Measurements from ENCODE around the gene CHSY3. TPM values are rescaled to one million over a fixed set of nuclear protein-coding genes. Genes with fewer than 3 reads are reported as not detected.

The CHSY3 gene
- total and polyA plus RNA-seq, 4 donors = 0.40 to 7.7 (median 2.1) TPM

DNA sequence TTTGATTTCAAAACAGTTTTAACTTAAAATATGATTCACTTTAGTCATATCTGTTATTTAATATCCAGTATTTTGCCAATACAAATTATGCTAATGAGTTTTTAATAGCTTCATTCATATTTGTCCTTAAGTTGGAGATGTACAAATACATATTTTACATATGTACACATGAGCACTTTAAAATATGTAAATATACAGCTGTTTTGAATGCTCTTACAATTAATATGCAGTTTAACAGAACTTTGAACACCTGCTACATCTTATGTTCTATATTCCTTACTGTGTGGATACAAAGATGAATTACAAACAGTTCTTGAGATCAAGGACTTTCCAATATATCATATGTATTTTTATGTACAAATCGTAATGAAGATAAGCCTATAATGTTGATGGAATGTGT, 74.0 kb downstream of the CHSY3 start:
- Histone ChIP-seq H3K4me1 (ENCODE audit: control insufficient read depth in 4 of 4, insufficient read depth in 4 of 4, low read length in 3 of 4) (no peaks in the 10 kb centered on the region), H3K27ac (ENCODE audit: low read depth in 1 of 2, low read length in 2 of 2) (no peak overlapping the region), H3K9me3 (ENCODE audit: control insufficient read depth in 4 of 4, low read length in 3 of 4) (no peaks in the 10 kb centered on the region), H3K9ac (ENCODE audit: low read depth in 1 of 2, low read length in 2 of 2) (no peak overlapping the region), H3K36me3 (ENCODE audit: control insufficient read depth in 4 of 4, insufficient read depth in 3 of 4, low read depth in 1 of 4, low read length in 3 of 4) (no peaks in the 10 kb centered on the region), H3K27me3 (ENCODE audit: control insufficient read depth in 4 of 4, insufficient read depth in 4 of 4, low read length in 3 of 4) (no peaks in the 10 kb centered on the region), H3K4me3 (ENCODE audit: low read depth in 1 of 3, low read length in 3 of 3) (no peak overlapping the region)
- WGBS = 89% methylated on average over 1 of the region's 1 CpG
- TF ChIP-seq, protein P1, sequence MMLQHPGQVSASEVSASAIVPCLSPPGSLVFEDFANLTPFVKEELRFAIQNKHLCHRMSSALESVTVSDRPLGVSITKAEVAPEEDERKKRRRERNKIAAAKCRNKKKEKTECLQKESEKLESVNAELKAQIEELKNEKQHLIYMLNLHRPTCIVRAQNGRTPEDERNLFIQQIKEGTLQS (IDR thresholded peaks at IDR 0.05) = no peak
- no peak for TF ChIP-seq GABPA (IDR thresholded peaks at IDR 0.05 in 1 of 2, conservative IDR thresholded peaks at IDR 0.05 in 1 of 2)
- TF ChIP-seq, protein P2, sequence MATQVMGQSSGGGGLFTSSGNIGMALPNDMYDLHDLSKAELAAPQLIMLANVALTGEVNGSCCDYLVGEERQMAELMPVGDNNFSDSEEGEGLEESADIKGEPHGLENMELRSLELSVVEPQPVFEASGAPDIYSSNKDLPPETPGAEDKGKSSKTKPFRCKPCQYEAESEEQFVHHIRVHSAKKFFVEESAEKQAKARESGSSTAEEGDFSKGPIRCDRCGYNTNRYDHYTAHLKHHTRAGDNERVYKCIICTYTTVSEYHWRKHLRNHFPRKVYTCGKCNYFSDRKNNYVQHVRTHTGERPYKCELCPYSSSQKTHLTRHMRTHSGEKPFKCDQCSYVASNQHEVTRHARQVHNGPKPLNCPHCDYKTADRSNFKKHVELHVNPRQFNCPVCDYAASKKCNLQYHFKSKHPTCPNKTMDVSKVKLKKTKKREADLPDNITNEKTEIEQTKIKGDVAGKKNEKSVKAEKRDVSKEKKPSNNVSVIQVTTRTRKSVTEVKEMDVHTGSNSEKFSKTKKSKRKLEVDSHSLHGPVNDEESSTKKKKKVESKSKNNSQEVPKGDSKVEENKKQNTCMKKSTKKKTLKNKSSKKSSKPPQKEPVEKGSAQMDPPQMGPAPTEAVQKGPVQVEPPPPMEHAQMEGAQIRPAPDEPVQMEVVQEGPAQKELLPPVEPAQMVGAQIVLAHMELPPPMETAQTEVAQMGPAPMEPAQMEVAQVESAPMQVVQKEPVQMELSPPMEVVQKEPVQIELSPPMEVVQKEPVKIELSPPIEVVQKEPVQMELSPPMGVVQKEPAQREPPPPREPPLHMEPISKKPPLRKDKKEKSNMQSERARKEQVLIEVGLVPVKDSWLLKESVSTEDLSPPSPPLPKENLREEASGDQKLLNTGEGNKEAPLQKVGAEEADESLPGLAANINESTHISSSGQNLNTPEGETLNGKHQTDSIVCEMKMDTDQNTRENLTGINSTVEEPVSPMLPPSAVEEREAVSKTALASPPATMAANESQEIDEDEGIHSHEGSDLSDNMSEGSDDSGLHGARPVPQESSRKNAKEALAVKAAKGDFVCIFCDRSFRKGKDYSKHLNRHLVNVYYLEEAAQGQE (IDR thresholded peaks at IDR 0.05) = no peak
- DNase-seq (ENCODE audit: low spot score) = no peak

DNA sequence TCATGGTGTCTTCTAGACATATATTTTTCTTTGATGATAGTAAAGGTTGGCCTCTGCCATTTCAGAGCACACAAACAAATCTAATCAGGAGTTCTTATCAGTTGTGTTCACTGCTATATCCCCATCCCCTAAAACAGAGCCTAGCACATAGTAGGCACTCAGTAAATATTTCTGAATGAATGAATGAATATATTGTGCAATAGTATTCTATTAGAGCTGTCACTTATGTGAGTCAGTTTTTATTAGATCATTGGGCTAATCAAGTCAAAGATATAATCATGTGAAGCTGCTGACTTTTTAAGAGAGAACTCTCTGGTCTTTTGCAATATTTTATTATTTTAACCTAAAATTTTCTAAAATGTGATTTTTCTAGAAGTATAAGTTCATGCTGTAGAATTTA, 84.2 kb downstream of the CHSY3 start:
- no peak for DNase-seq (ENCODE audit: low spot score)
- Histone ChIP-seq H3K9me3 (ENCODE audit: control insufficient read depth in 4 of 4, low read length in 3 of 4) (peaks cover 0 to 6% (median 3%) of the 10 kb centered on the region in 4 donors), H3K9ac (ENCODE audit: low read depth in 1 of 2, low read length in 2 of 2) (no peak overlapping the region), H3K4me3 (ENCODE audit: low read depth in 1 of 3, low read length in 3 of 3) (no peak overlapping the region), H3K27me3 (ENCODE audit: control insufficient read depth in 4 of 4, insufficient read depth in 4 of 4, low read length in 3 of 4) (no peaks in the 10 kb centered on the region), H3K36me3 (ENCODE audit: control insufficient read depth in 4 of 4, insufficient read depth in 3 of 4, low read depth in 1 of 4, low read length in 3 of 4) (no peaks in the 10 kb centered on the region), H3K4me1 (ENCODE audit: control insufficient read depth in 4 of 4, insufficient read depth in 4 of 4, low read length in 3 of 4) (no peaks in the 10 kb centered on the region), H3K27ac (ENCODE audit: low read depth in 1 of 2, low read length in 2 of 2) (no peak overlapping the region)
- TF ChIP-seq, protein P1 (IDR thresholded peaks at IDR 0.05) = no peak
- TF ChIP-seq RXRA (IDR thresholded peaks at IDR 0.05) (no peak), EGR1 (IDR thresholded peaks at IDR 0.05; ENCODE audit: low read depth in 2 of 2) (no peak), GABPA (IDR thresholded peaks at IDR 0.05 in 1 of 2, conservative IDR thresholded peaks at IDR 0.05 in 1 of 2) (no peak), FOXA2 (IDR thresholded peaks at IDR 0.05) (no peak), RAD21 (IDR thresholded peaks at IDR 0.05) (no peak), FOXA1 (IDR thresholded peaks at IDR 0.05) (no peak), SP1 (IDR thresholded peaks at IDR 0.05) (no peak), TAF1 (conservative IDR thresholded peaks at IDR 0.05) (no peak), NR2F2 (IDR thresholded peaks at IDR 0.05) (no peak), HNF4A (conservative IDR thresholded peaks at IDR 0.05) (no peak), HNF4G (IDR thresholded peaks at IDR 0.05) (no peak), YY1 (IDR thresholded peaks at IDR 0.05) (no peak)
- TF ChIP-seq, protein P3, sequence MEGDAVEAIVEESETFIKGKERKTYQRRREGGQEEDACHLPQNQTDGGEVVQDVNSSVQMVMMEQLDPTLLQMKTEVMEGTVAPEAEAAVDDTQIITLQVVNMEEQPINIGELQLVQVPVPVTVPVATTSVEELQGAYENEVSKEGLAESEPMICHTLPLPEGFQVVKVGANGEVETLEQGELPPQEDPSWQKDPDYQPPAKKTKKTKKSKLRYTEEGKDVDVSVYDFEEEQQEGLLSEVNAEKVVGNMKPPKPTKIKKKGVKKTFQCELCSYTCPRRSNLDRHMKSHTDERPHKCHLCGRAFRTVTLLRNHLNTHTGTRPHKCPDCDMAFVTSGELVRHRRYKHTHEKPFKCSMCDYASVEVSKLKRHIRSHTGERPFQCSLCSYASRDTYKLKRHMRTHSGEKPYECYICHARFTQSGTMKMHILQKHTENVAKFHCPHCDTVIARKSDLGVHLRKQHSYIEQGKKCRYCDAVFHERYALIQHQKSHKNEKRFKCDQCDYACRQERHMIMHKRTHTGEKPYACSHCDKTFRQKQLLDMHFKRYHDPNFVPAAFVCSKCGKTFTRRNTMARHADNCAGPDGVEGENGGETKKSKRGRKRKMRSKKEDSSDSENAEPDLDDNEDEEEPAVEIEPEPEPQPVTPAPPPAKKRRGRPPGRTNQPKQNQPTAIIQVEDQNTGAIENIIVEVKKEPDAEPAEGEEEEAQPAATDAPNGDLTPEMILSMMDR (IDR thresholded peaks at IDR 0.05; ENCODE audit: low read depth, low read length, missing input control) = no peak
- TF ChIP-seq, protein P2 (IDR thresholded peaks at IDR 0.05) = no peak
- TF ChIP-seq, protein P4, sequence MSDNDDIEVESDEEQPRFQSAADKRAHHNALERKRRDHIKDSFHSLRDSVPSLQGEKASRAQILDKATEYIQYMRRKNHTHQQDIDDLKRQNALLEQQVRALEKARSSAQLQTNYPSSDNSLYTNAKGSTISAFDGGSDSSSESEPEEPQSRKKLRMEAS (IDR thresholded peaks at IDR 0.05) = no peak
- TF ChIP-seq, protein P5, sequence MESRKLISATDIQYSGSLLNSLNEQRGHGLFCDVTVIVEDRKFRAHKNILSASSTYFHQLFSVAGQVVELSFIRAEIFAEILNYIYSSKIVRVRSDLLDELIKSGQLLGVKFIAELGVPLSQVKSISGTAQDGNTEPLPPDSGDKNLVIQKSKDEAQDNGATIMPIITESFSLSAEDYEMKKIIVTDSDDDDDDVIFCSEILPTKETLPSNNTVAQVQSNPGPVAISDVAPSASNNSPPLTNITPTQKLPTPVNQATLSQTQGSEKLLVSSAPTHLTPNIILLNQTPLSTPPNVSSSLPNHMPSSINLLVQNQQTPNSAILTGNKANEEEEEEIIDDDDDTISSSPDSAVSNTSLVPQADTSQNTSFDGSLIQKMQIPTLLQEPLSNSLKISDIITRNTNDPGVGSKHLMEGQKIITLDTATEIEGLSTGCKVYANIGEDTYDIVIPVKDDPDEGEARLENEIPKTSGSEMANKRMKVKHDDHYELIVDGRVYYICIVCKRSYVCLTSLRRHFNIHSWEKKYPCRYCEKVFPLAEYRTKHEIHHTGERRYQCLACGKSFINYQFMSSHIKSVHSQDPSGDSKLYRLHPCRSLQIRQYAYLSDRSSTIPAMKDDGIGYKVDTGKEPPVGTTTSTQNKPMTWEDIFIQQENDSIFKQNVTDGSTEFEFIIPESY (IDR thresholded peaks at IDR 0.05) = no peak

Data from liver (tissue), 9 donors.